GM18868 (cell line): ENCODE data around the gene KAZN.

Experiments
- ATAC-seq: cut with Tn5 transposase; IDR thresholded peaks from one replicate; pipeline ENCODE4 v1.9.1; 2021; ENCODE audit warnings: mild to moderate bottlenecking, moderate library complexity; ENCODE audit not compliant: unreplicated experiment

Gene KAZN

DNA sequence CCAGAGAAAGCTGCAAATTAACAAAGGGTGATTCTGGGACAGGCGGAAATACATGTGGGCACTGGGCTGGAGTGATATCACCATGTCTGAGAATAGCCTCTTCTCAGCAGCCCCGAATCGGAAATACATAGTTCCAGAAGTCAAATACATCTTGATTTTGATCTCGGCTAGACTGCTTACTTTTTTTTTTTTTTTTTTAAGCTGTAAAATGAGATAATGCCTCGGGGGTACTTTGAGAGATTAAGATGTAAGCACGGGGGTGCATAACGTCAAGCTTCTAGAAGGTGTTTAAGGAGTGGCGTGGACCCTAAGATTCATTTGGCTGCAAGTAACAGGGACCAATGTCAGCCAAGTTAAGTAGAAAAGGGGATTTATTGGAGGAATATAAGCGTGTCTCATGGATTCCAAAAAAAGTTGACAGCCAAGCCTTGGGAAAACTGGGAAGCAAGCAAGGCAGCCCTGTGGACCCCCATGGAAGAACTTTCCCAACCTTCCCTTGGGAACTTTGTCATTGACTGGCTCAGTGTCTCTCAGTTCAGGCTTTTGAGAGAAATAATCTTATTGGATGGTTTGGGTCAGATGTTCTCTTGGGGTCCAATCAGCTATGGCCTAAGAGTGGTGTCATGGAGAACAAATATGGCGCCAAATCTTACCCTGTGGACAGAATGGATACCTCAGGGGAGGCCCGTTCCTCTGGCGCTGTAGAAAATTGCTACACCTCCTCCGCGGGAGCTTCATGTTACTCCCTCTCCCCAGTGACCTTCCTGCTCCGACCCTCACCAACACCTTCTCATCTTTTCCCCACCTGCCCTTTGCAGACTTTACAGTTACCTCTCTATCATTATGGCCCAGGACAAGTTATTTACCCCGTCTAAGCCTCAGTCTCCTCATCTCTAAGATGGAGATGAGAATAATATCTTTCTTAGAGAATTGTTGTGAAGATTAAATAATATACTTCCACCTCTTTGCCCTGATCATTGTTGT, 186.6 kb downstream of the KAZN start:
- ATAC-seq, result no peak

GRCh38 chr1:14786109-14786675, 187.7 kb downstream of the KAZN start:
- no peak for ATAC-seq

GRCh38 chr1:14786681-14787080, 188.2 kb downstream of the KAZN start:
- ATAC-seq, result no peak

DNA sequence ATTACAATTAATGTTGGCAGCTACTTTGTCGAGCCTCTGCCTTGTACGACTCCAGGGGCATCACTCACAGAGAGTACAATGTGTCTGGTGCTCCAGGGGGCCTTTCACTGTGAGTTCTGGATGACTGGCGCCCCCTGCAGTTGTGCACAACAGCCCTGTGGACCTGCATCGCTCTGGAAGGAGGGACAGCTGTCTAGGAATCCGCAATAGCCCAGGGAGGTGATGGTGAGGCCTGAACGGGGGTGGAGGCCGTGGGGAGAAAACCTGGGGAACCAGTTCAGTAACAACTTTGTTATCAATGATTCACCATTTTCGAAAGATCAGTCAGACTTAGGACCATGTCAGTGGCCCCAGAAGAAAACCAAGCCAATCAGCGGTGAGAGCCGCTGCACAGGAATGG, 189.1 kb downstream of the KAZN start:
- ATAC-seq, result no peak

GRCh38 chr1:14788080-14788479, 189.6 kb downstream of the KAZN start:
- ATAC-seq, result no peak

GRCh38 chr1:14790982-14791381, 192.5 kb downstream of the KAZN start:
- no peak for ATAC-seq

DNA sequence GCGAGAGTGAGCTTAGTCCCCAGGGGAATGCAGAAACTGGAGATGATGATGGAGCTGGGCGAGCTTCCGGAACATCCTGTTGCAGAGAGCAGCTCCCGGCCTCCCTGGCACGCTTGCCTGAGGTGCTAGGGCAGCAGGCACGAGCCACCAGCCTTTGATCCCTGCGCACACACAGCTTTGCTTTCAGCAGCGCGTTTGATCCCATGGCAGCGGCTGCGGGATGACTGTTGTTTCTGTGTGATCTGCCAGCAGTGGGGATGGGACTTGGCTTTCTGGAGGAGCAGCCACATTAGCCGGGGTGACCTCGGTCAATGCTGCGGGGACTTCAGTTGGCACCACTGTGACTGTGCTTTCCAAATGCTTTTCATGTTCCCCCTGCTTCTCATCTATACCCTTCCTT, 193.2 kb downstream of the KAZN start:
- no peak for ATAC-seq

DNA sequence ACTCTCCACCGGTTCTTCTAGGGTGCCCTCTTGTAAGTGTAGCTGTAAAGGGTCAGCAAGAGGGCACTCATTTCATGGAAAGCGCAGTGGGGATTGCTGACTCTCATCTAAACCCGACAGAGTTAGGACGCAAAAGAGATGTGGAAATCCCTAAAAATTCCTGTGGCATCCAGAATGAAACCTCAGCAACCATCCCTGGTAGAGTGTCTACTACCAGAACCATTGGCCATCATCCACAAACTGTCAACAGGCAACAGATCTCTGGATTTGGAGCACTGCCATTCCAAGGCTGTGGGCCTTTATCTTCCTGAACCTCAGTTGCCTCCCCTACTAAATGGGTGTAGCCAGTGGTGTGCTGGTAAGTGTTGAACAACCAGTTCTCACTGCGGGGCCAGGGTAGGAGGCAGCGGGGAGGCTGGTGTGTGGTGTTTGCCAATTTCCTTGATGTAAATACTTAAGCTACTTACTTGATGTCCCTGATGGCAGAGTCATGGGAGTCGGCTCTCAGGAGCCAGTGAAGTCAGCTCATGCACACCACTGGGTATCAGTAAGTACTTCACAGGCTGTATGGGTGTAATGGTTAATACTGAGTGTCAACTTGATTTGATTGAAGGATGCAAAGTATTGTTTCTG, 195.8 kb downstream of the KAZN start:
- no peak for ATAC-seq

DNA sequence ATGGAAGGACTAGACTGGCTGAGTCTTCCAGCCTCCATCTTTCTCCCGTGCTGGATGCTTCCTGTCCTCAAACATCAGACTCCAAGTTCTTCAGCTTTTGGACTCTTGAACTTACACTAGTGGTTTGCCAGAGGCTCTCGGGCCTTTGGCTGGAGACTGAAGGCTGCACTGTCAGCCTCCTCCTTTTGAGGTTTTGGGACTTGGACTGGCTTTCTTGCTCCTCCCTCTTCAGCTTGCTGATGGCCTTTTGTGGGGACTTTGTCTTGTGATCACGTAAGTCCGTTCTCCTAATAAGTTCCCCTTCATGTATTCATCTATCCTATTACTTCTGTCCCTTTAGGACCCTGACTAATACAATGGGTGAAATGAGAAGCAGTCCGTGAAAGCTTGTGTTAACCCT, 196.4 kb downstream of the KAZN start:
- no peak for ATAC-seq

DNA sequence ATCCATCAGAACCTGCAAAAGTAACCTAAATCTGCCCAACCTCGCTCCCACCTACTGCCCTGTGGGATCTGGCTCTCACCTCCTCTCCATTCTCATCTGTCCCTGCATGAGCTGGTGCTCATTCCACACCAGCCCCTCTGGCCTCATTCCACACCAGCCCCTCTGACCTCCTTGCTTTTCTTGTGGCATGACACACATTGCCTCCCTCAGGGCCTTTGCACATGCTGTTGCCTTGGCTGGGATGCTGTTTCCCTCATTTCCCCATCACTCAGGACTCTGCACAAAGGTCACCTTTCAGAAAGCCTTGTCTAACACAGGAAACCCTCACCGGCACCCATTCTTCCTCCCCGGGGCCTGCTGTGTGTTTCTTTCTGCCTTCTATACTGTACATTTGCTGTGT, 197.1 kb downstream of the KAZN start:
- ATAC-seq, result no peak

- ATAC-seq, result no peak
These were observed 201.5 kb downstream of the KAZN start for GRCh38 chr1:14800014-14800413.

DNA sequence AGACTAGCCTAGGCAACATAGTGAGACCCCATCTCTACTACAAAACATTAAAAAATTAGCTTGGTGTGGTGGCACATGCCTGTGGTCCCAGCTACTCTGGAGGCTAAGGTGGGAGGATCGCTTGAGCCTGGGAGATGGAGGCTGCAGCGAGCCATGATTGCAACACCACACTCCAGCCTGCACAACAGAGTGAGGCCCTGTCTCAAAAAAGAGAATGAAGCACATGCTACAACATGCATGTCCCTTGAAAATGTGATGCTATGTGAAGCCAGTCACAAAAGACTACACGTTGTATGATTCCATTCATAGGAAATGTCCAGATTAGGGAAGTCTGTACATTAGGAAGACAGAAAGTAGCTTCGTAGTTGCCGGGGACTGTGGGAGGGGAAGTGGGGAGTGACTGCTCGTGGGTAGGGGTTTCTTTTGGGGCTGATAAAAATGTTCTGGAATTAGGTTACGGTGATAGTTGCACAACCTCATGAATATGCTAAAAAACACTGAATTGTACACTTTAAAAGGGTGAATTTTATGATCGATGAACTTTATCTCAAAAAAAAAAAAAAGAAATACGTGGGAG, 202.1 kb downstream of the KAZN start:
- ATAC-seq, result no peak

- no peak for ATAC-seq
These were observed 204.7 kb downstream of the KAZN start for GRCh38 chr1:14803002-14803789.

DNA sequence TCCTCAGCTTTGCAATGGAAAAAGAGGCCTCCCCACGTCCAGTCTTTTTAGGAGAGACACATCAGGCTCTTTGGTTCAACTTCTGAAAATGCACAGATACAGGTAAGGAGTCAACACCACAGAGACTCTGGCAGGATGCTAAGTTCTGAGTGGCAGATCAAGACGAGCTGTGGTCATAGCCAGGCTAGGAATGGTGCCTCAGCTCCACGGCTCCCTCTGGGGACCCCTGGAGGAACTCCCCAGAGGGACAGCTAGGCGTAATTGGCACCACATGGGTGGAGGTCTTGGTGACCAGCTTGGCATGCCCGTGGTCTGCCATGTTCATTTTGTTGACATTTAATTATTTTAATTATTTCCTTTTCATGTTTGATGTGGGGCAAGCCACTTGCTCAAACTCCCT, 206.1 kb downstream of the KAZN start:
- no peak for ATAC-seq

DNA sequence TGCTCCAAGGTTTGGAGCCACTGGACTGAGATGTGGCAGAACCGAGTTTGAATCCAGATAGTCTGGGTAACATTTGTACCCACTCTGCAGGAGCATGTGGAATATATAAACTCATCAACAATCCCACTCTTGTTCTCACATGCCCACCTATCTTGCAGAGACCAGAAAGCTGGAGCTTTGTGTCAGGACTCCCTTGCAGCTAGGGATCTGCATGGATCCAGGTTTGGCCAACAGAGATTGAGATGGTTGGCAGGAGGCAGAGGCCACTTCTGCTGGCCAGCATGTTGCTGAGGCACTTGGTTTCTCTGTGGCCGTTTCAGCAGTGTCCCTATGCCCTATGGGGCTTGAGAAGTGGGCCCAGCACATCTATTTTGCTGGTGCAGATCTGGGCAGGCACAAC, 208.3 kb downstream of the KAZN start:
- ATAC-seq, result no peak

GRCh38 chr1:14808768-14809167, 210.3 kb downstream of the KAZN start:
- ATAC-seq, result no peak

DNA sequence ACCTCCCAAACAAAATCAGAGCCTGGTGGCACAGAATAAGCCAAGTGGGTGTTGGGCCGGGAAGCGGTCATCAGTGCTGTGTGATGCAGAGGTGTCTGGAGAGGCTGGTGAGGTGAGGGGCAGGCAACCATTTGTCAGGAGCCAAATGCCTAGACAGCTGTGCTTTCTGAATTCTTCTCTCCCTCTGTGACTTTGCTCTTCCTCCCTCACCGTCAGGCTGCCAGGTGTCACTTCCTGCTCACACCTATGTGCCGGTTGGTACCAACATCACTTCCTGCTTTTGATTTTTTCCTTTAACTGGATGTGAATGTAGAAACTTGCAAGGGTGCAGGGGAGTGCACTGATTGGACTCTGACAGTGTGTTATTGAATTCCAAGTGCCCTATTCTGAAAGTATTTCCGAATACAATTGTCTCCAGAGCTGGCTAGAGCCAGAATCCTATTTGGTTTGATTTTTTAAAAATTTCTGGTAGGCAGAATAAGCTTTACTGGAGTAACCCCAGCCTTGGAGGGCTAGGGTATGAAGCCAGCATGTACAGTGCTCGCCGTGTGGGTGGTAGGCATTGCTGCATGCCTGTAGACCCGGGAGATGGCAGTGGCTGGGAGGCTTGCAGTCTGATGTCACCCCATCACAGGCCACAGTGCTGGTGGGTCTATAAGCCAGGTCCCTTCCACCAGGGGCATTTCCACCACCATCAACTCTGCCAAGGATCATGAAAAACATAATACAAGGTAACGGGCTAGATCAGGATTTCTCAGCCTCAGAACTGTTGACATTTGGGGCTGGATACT, 210.9 kb downstream of the KAZN start:
- no peak for ATAC-seq

- ATAC-seq, result no peak
These were observed 212.3 kb downstream of the KAZN start for GRCh38 chr1:14810595-14811361.

DNA sequence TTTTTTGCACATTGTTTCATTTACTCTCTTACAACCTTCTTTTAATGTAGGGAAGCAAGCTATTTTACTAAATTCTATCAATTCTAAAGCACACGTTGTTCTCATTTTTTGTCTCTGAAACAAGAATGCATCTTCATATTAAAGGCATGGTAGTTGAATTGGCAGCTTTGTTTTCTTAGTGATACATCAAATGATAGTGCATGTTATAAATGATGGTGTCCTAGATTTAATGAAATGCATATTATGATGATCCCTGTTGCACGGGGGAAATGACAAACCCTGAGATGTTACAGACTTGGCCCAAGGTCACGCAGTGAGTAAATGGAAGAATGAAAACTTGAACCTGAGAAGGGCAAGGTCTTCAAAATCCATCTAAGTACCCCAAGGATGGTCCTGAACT, 213.1 kb downstream of the KAZN start:
- no peak for ATAC-seq
